ENCODE results near the gene C10orf71. TPM values are rescaled to one million over a fixed set of nuclear protein-coding genes. Genes with fewer than 3 reads are reported as not detected.

Gene C10orf71
- total RNA-seq, 1 donor from 2014 or later: not detected

- no peak overlapping the region for H3K4me3 Mint-ChIP-seq
- no peaks in the 10 kb centered on the region for H3K9me3 Mint-ChIP-seq
- no peak overlapping the region for H3K27ac Mint-ChIP-seq
- H3K27me3 Mint-ChIP-seq: peaks cover 27% of the 10 kb centered on the region
- H3K36me3 Mint-ChIP-seq: no peaks in the 10 kb centered on the region
- no peaks in the 10 kb centered on the region for H3K4me1 Mint-ChIP-seq (ENCODE audit: unreplicated experiment)
- no peak for DNase-seq (ENCODE audit: extremely low spot score, unreplicated experiment)
- TF ChIP-seq CTCF (conservative IDR thresholded peaks at IDR 0.05): no peak
These were observed 10.9 kb downstream of the C10orf71 start for GRCh38 chr10:49309691-49310411.

GRCh38 chr10:49310460-49310859 lies 11.5 kb downstream of the C10orf71 start:
- no peaks in the 10 kb centered on the region for H3K36me3 Mint-ChIP-seq
- H3K27me3 Mint-ChIP-seq: peaks cover 27% of the 10 kb centered on the region
- H3K4me1 Mint-ChIP-seq (ENCODE audit: unreplicated experiment): no peaks in the 10 kb centered on the region
- no peak overlapping the region for H3K4me3 Mint-ChIP-seq
- DNase-seq (ENCODE audit: extremely low spot score, unreplicated experiment): no peak
- no peak overlapping the region for H3K27ac Mint-ChIP-seq
- TF ChIP-seq CTCF (conservative IDR thresholded peaks at IDR 0.05): no peak
- no peaks in the 10 kb centered on the region for H3K9me3 Mint-ChIP-seq

GRCh38 chr10:49310901-49311554 lies 12.1 kb downstream of the C10orf71 start:
- no peaks in the 10 kb centered on the region for H3K9me3 Mint-ChIP-seq
- peaks cover 21% of the 10 kb centered on the region for H3K27me3 Mint-ChIP-seq
- no peaks in the 10 kb centered on the region for H3K36me3 Mint-ChIP-seq
- no peak for DNase-seq (ENCODE audit: extremely low spot score, unreplicated experiment)
- no peak for TF ChIP-seq CTCF (conservative IDR thresholded peaks at IDR 0.05)
- H3K27ac Mint-ChIP-seq: no peak overlapping the region
- H3K4me1 Mint-ChIP-seq (ENCODE audit: unreplicated experiment): no peaks in the 10 kb centered on the region
- no peak overlapping the region for H3K4me3 Mint-ChIP-seq

- Mint-ChIP-seq H3K36me3 (no peaks in the 10 kb centered on the region), H3K9me3 (no peaks in the 10 kb centered on the region), H3K4me3 (no peak overlapping the region), H3K4me1 (ENCODE audit: unreplicated experiment) (no peaks in the 10 kb centered on the region), H3K27ac (no peak overlapping the region), H3K27me3 (peaks cover 17% of the 10 kb centered on the region)
- TF ChIP-seq CTCF (conservative IDR thresholded peaks at IDR 0.05): no peak
- DNase-seq (ENCODE audit: extremely low spot score, unreplicated experiment): no peak
These were observed 12.7 kb downstream of the C10orf71 start for GRCh38 chr10:49311555-49312236.

- Mint-ChIP-seq H3K4me1 (ENCODE audit: unreplicated experiment) (no peaks in the 10 kb centered on the region), H3K27me3 (peaks cover 17% of the 10 kb centered on the region), H3K27ac (no peak overlapping the region), H3K4me3 (no peak overlapping the region), H3K9me3 (no peaks in the 10 kb centered on the region), H3K36me3 (no peaks in the 10 kb centered on the region)
- no peak for TF ChIP-seq CTCF (conservative IDR thresholded peaks at IDR 0.05)
- DNase-seq (ENCODE audit: extremely low spot score, unreplicated experiment): no peak
These were observed 13.4 kb downstream of the C10orf71 start for GRCh38 chr10:49312246-49312869.

All from type B pancreatic cell (in vitro differentiated cells).